ENCODE results near the gene SASH3.

SASH3 gene

GRCh38 chrX:129831091-129831885 lies 51.5 kb downstream of the SASH3 start:
- no peaks in the 10 kb centered on the region for H3K79me1 ChIP-seq (ENCODE audit: low read length)
- no peaks in the 10 kb centered on the region for H3K79me2 ChIP-seq (ENCODE audit: control insufficient read depth, insufficient read depth, low read length)
- H3K23ac ChIP-seq (ENCODE audit: low read length) = no peak overlapping the region
- H3K4me1 ChIP-seq (ENCODE audit: control insufficient read depth, low read depth, low read length) = no peaks in the 10 kb centered on the region
- H3K36me3 ChIP-seq (ENCODE audit: control insufficient read depth, insufficient read depth, low read length) = no peaks in the 10 kb centered on the region
- H3K4me3 ChIP-seq (ENCODE audit: low read length) = no peak overlapping the region
- H3K56ac ChIP-seq (ENCODE audit: low read length) = no peak overlapping the region
- no peak overlapping the region for H2BK5ac ChIP-seq (ENCODE audit: low read length)
- no peak overlapping the region for H3K9ac ChIP-seq (ENCODE audit: low read length)
- H3K18ac ChIP-seq (ENCODE audit: low read length) = no peak overlapping the region
- H2BK120ac ChIP-seq (ENCODE audit: low read depth, low read length) = no peak overlapping the region
- H2BK15ac ChIP-seq (replicated peaks; ENCODE audit: low read depth) = no peak overlapping the region
- no peak overlapping the region for H3K4me2 ChIP-seq (ENCODE audit: low read length)
- no peak overlapping the region for H3K4ac ChIP-seq (ENCODE audit: low read depth, low read length)
- no peak for DNase-seq
- WGBS (ENCODE audit: extremely low coverage, insufficient coverage, low lambda C conversion rate) = no CpG with 5 or more reads among the region's 8 CpGs
- no peak overlapping the region for H4K8ac ChIP-seq (ENCODE audit: low read depth, low read length)
- no peak overlapping the region for H3K27ac ChIP-seq (ENCODE audit: low read depth, low read length)
- H3K27me3 ChIP-seq (ENCODE audit: insufficient read depth, low read length, poor library complexity) = no peaks in the 10 kb centered on the region
- no peak overlapping the region for H4K5ac ChIP-seq (ENCODE audit: low read length)
- no peak overlapping the region for H2AK5ac ChIP-seq (ENCODE audit: low read length)

- Histone ChIP-seq H4K5ac (ENCODE audit: low read length) (no peak overlapping the region), H2BK5ac (ENCODE audit: low read length) (no peak overlapping the region), H3K23ac (ENCODE audit: low read length) (no peak overlapping the region), H2BK120ac (ENCODE audit: low read depth, low read length) (no peak overlapping the region), H3K4ac (ENCODE audit: low read depth, low read length) (no peak overlapping the region), H3K27me3 (ENCODE audit: insufficient read depth, low read length, poor library complexity) (no peaks in the 10 kb centered on the region), H3K4me2 (ENCODE audit: low read length) (no peak overlapping the region), H3K56ac (ENCODE audit: low read length) (no peak overlapping the region), H3K4me3 (ENCODE audit: low read length) (no peak overlapping the region), H3K27ac (ENCODE audit: low read depth, low read length) (no peak overlapping the region), H3K18ac (ENCODE audit: low read length) (no peak overlapping the region), H3K79me1 (ENCODE audit: low read length) (no peaks in the 10 kb centered on the region), H3K9ac (ENCODE audit: low read length) (no peak overlapping the region), H4K8ac (ENCODE audit: low read depth, low read length) (no peak overlapping the region), H3K4me1 (ENCODE audit: control insufficient read depth, low read depth, low read length) (no peaks in the 10 kb centered on the region), H2AK5ac (ENCODE audit: low read length) (no peak overlapping the region), H3K36me3 (ENCODE audit: control insufficient read depth, insufficient read depth, low read length) (no peaks in the 10 kb centered on the region), H2BK15ac (replicated peaks; ENCODE audit: low read depth) (no peak overlapping the region), H3K79me2 (ENCODE audit: control insufficient read depth, insufficient read depth, low read length) (no peaks in the 10 kb centered on the region)
- no CpG with 5 or more reads among the region's 5 CpGs for WGBS (ENCODE audit: extremely low coverage, insufficient coverage, low lambda C conversion rate)
- no peak for DNase-seq
Observed at GRCh38 chrX:129833153-129833990, 53.6 kb downstream of the SASH3 start.

GRCh38 chrX:129836827-129837226 lies 57.1 kb downstream of the SASH3 start:
- H2BK5ac ChIP-seq (ENCODE audit: low read length) = no peak overlapping the region
- H3K18ac ChIP-seq (ENCODE audit: low read length) = no peak overlapping the region
- no peak overlapping the region for H4K5ac ChIP-seq (ENCODE audit: low read length)
- H3K56ac ChIP-seq (ENCODE audit: low read length) = no peak overlapping the region
- no peak overlapping the region for H3K4me3 ChIP-seq (ENCODE audit: low read length)
- H3K23ac ChIP-seq (ENCODE audit: low read length) = no peak overlapping the region
- no peak overlapping the region for H2BK15ac ChIP-seq (replicated peaks; ENCODE audit: low read depth)
- H4K8ac ChIP-seq (ENCODE audit: low read depth, low read length) = no peak overlapping the region
- no peak for DNase-seq
- peaks cover 1% of the 10 kb centered on the region for H3K79me2 ChIP-seq (ENCODE audit: control insufficient read depth, insufficient read depth, low read length)
- H3K27me3 ChIP-seq (ENCODE audit: insufficient read depth, low read length, poor library complexity) = no peaks in the 10 kb centered on the region
- no CpG with 5 or more reads among the region's 3 CpGs for WGBS (ENCODE audit: extremely low coverage, insufficient coverage, low lambda C conversion rate)
- no peak overlapping the region for H2AK5ac ChIP-seq (ENCODE audit: low read length)
- H2BK120ac ChIP-seq (ENCODE audit: low read depth, low read length) = no peak overlapping the region
- no peaks in the 10 kb centered on the region for H3K79me1 ChIP-seq (ENCODE audit: low read length)
- no peak overlapping the region for H3K4me2 ChIP-seq (ENCODE audit: low read length)
- no peaks in the 10 kb centered on the region for H3K4me1 ChIP-seq (ENCODE audit: control insufficient read depth, low read depth, low read length)
- no peak overlapping the region for H3K27ac ChIP-seq (ENCODE audit: low read depth, low read length)
- H3K4ac ChIP-seq (ENCODE audit: low read depth, low read length) = no peak overlapping the region
- no peaks in the 10 kb centered on the region for H3K36me3 ChIP-seq (ENCODE audit: control insufficient read depth, insufficient read depth, low read length)
- no peak overlapping the region for H3K9ac ChIP-seq (ENCODE audit: low read length)

GRCh38 chrX:129840344-129840743 lies 60.6 kb downstream of the SASH3 start:
- Histone ChIP-seq H2BK120ac (ENCODE audit: low read depth, low read length) (no peak overlapping the region), H3K18ac (ENCODE audit: low read length) (no peak overlapping the region), H3K9ac (ENCODE audit: low read length) (no peak overlapping the region), H3K36me3 (ENCODE audit: control insufficient read depth, insufficient read depth, low read length) (no peaks in the 10 kb centered on the region), H2BK15ac (replicated peaks; ENCODE audit: low read depth) (no peak overlapping the region), H3K27me3 (ENCODE audit: insufficient read depth, low read length, poor library complexity) (no peaks in the 10 kb centered on the region), H3K4ac (ENCODE audit: low read depth, low read length) (no peak overlapping the region), H3K56ac (ENCODE audit: low read length) (no peak overlapping the region), H2AK5ac (ENCODE audit: low read length) (no peak overlapping the region), H3K79me2 (ENCODE audit: control insufficient read depth, insufficient read depth, low read length) (peaks cover 1% of the 10 kb centered on the region), H3K4me1 (ENCODE audit: control insufficient read depth, low read depth, low read length) (no peaks in the 10 kb centered on the region), H3K79me1 (ENCODE audit: low read length) (no peaks in the 10 kb centered on the region), H3K23ac (ENCODE audit: low read length) (no peak overlapping the region), H3K4me2 (ENCODE audit: low read length) (no peak overlapping the region), H2BK5ac (ENCODE audit: low read length) (no peak overlapping the region), H3K27ac (ENCODE audit: low read depth, low read length) (no peak overlapping the region), H4K5ac (ENCODE audit: low read length) (no peak overlapping the region), H4K8ac (ENCODE audit: low read depth, low read length) (no peak overlapping the region), H3K4me3 (ENCODE audit: low read length) (no peak overlapping the region)
- no peak for DNase-seq
- no CpG with 5 or more reads among the region's 5 CpGs for WGBS (ENCODE audit: extremely low coverage, insufficient coverage, low lambda C conversion rate)

- Histone ChIP-seq H3K4ac (ENCODE audit: low read depth, low read length) (peak overlapping the region; percentile 65), H3K79me2 (ENCODE audit: control insufficient read depth, insufficient read depth, low read length) (peaks cover 1% of the 10 kb centered on the region), H3K27ac (ENCODE audit: low read depth, low read length) (no peak overlapping the region), H3K23ac (ENCODE audit: low read length) (no peak overlapping the region), H3K79me1 (ENCODE audit: low read length) (no peaks in the 10 kb centered on the region), H3K9ac (ENCODE audit: low read length) (peak overlapping the region; percentile 77), H3K56ac (ENCODE audit: low read length) (peak overlapping the region; percentile 85), H2AK5ac (ENCODE audit: low read length) (no peak overlapping the region), H3K4me3 (ENCODE audit: low read length) (peak overlapping the region; percentile 70), H2BK120ac (ENCODE audit: low read depth, low read length) (no peak overlapping the region), H3K18ac (ENCODE audit: low read length) (peak overlapping the region; percentile 64), H3K4me2 (ENCODE audit: low read length) (peak overlapping the region; percentile 37), H2BK5ac (ENCODE audit: low read length) (no peak overlapping the region), H4K5ac (ENCODE audit: low read length) (no peak overlapping the region), H3K27me3 (ENCODE audit: insufficient read depth, low read length, poor library complexity) (no peaks in the 10 kb centered on the region), H2BK15ac (replicated peaks; ENCODE audit: low read depth) (no peak overlapping the region), H3K36me3 (ENCODE audit: control insufficient read depth, insufficient read depth, low read length) (no peaks in the 10 kb centered on the region), H3K4me1 (ENCODE audit: control insufficient read depth, low read depth, low read length) (no peaks in the 10 kb centered on the region), H4K8ac (ENCODE audit: low read depth, low read length) (no peak overlapping the region)
- DNase-seq = peak; percentile 33
- no CpG with 5 or more reads among the region's 17 CpGs for WGBS (ENCODE audit: extremely low coverage, insufficient coverage, low lambda C conversion rate)
Observed at GRCh38 chrX:129842510-129843208, 62.9 kb downstream of the SASH3 start.

All from mesendoderm (in vitro differentiated cells).